ENCODE data around the gene DNAI2.
"Not testable (repeated sequence)": the region's sequence is repeated elsewhere in the genome, so short reads cannot be mapped to it uniquely, and the experiment has no call there.

DNAI2 gene

DNA sequence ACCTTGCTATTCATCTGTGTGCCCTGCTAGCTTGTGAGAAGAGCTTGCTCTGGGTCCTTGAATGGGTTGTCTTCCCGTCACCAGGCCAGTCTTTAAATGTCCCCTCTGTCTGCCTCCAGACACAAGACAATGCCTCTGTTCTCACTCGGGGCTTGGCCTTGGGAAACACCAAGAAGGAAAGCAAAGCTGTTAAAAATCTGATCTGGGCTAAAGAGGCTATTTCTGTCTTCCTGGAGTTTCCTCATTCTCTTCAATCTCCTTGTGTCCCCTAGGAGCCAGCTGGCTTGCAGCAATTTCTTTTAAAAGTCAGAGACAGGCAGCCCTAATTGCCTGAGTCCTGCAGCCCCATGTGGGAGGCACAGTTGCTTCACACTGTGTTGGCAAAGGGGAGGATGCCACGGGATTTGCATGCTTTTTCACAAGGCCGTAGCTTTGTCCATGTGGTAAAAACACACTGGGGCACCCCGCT lies 2.5 kb downstream of the DNAI2 start:
- DNase-seq, result no peak

DNA sequence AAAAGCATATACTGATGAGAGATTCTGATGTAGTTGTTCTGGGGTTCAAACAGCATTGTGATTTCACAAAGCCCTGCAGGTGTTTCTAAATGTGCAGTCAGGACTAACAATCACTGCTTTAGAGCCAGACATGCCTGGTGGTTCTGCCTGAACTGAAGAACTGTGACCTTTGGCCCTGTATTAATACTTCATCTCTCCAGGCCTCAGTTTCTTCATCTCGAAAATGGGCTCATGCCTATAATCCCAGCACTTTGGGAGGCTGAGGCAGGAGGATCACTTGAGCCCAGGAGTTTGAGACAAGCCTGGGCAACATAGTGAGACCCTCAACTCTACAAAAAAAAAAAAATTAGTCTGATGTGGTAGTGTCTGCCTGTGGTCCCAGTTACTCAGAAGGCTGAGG lies 3.9 kb downstream of the DNAI2 start:
- no peak for DNase-seq

DNA sequence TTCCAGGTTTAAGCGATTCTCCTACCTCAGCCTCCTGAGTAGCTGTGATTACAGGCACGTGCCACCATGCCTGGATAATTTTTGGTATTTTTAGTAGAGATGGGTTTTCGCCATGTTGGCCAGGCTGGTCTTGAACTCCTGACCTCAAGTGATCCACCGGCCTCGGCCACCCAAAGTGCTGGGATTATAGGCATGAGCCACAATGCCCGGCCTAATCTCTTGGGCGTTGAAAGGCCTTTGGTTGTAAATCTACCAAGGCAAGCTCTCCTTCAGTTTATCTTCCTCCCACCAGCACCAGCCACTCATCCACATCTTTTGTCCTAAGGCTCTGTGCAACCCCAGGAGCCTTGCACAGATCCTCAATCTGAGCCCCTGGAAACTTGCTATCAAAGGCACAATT lies 5.6 kb downstream of the DNAI2 start:
- not testable (repeated sequence) for DNase-seq

DNA sequence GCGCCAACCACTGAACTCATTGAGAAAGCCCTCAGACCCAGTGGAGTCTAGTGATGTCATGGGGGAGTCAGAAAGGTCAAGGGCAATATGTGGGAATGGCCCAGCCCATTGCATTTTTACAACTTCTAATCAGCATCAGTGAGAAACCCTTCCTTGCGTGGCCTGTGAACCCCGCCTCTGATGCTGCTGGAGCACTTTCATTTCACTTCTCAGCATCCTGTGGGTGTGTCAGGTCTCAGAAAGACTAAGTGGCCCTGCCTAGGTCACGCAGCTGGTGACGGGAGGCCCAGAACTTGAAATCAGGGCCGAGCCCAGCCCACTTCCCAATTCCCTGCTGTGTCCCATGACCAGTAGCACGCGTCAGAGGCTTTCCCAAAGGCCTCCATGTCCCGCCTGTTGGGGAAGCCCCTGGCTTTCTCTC lies 6.1 kb downstream of the DNAI2 start:
- no peak for DNase-seq

DNA sequence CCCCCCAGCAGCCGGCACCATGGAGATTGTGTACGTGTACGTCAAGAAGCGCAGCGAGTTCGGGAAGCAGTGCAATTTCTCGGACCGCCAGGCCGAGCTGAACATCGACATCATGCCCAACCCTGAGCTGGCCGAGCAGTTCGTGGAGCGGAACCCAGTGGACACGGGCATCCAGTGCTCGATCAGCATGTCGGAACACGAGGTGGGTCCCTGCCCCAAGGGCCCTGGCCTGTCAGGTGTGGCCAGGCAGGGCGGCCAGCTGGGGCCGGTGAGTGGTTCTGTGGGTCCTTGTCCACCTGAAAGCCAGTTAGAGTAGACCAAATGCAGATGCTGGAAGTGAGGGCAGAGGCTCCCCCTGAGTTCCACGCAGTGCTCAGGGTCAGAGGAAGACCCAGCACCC lies 7.8 kb downstream of the DNAI2 start:
- no peak for DNase-seq

DNA sequence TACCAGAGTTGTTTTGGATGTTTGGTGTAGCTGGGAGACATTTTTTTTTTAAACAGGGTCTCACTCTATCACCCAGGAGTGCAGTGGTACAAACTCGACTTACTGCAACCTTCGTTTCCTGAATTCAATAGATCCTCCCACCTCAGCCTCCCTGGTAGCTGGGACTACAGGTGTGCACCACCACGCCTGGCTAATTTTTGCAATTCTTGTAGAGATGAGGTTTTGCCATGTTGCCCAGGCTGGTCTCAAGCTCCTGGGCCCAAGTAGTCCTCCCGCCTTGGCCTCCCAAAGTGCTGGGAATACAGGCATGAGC lies 8.2 kb downstream of the DNAI2 start:
- not testable (repeated sequence) for DNase-seq

DNA sequence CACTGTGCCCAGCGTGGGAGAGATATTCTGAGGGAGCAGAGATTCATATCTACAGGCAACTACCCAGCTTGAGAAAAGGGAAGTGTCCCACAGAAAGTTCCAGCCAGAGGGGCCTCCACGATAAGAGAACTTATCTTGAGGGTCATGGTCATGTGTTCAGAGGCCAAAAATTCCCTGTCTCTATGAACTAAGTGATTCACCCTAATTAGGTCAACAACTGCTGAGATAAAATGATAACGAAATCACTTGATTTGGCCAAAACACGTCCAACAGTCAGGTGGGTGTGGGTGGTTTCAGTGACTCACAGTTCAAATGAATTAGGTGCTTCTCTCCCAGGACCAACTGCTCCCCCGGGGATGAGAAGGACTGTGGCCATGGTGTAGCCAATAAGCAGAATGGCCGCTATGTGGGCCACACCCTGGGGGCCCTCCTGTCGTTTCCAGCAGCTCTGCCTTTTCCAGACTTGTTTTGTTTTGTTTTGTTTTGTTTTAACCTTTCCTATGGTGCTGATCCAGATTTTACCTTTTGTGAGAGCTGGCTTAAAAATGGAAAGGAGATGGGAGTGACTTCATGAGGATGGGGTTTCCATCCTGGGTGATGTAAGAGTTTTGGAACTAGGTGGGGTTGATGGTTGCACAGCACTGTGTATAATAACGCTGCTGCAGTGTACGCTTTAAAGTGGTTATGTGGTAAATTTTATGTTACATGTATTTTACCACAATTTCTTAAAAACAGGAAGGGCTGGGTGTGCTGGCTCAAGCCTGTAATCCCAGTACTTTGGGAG lies 8.7 kb downstream of the DNAI2 start:
- no peak for DNase-seq

DNA sequence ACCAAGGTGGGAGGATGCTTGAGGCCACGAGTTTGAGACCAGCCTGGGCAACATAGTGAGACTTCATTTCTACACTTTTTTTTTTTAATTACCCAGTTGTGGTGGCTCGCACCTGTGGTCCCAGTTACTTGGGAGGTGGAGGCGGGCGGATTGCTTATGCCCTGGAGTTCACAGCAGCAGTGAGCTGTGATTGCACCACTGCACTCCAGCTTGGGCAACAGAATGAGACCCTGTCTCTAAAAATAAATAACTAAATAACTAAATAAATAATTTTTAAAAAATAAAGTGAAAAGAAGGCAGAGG lies 9.3 kb downstream of the DNAI2 start:
- no peak for DNase-seq

DNA sequence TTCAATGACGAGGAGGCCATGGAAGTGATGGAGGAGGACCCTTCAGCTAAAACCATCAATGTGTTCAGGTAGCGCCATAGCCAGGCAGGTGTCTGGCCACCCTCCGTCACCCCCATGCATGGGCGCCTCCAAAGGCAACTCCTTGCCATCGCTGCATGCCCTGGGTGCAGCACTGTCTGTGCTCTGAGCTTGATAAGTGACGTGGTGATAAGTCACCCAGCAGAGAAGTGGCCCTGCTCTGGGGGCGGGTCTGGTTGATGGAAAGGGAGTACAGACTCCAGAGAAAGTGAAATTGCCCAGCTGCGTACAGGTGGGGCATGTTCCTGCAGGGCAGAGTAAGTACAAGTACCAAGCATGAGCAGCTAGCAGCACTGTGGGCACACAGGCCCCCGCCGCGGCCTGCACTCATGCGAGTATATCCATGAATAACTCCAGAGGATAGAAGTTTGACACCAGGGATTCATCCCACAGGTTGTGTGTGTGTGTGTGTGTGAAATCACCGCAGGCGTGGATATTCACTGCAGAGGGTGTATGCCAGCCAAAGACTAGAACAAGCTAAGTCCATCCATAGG lies 13.1 kb downstream of the DNAI2 start:
- no peak for DNase-seq

DNA sequence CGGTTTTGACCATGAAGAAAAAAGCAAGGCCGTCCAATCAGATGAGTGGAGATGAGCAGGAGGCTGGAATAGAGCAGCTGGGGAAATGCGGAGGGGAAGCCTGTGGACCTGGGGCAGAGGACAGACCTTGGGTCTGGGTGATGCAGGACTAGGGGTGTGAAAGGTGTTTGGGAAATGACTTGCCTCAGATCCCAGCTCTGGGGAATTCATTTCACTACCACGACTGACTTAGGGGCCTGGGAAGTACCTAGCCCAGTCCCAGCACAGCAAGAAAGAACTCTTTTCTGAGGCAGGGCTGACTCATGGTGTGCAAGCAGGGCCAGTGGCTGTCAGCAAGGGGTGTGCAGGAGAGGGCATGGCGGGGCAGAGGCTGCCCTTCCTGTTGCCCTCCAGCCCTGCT lies 14.8 kb downstream of the DNAI2 start:
- DNase-seq, result no peak

DNA sequence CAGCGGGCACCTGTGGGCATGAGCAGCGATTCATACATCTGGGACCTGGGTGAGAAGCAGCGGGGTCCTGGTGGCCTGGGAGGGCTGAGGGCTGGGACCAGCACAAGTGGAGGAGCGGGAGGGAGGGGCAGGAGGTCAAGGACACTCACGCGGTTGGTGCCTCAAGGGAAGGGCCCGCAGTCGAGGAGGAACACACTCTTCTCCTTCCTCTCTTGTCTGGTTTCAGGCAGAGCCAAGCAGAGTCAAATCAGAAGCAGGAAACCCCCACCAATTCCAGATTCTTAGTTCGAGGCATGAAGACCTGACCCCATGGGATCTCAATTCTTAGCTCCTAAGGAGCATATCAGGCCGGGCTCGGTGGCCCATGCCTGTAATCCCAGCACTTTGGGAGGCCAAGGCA lies 15.7 kb downstream of the DNAI2 start:
- DNase-seq, result no peak

DNA sequence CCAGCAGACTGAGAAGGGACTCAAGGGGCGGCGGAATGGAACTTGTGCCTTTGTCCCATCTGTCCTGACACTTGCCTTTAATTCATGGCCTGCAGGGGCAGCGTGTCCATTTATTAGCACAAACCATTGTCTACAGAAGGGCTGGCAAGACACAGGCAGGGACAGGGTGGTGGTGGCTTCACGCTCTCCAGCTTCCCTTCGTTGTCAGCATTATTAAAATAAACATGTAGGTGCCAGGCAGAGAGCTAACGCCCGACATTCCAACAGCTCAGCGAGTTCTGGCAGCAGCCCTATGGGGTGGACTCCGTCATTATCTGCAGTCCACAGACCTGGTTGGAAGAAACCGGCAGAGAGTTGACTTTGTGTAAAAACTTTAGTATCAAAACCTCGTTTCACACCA lies 16.3 kb downstream of the DNAI2 start:
- no peak for DNase-seq

DNA sequence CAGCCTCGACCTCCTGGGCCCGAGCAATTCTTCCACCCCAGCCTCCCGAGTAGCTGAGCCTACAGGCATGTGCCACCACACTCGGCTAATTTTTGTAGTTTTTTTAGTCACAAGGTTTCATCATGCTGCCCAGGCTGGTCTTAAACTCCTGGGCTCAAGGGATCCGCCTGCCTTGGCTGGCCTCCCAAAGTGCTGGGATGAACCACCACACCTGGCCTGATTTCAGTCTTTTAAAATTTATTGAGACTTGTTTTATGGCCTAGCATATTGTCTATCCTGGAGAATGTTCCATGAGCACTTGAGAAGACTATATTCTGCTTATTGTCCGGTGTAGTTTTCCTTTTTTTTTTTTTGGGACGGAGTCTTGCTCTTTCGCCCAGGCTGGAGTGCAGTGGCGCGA lies 18.5 kb downstream of the DNAI2 start:
- no peak for DNase-seq

DNA sequence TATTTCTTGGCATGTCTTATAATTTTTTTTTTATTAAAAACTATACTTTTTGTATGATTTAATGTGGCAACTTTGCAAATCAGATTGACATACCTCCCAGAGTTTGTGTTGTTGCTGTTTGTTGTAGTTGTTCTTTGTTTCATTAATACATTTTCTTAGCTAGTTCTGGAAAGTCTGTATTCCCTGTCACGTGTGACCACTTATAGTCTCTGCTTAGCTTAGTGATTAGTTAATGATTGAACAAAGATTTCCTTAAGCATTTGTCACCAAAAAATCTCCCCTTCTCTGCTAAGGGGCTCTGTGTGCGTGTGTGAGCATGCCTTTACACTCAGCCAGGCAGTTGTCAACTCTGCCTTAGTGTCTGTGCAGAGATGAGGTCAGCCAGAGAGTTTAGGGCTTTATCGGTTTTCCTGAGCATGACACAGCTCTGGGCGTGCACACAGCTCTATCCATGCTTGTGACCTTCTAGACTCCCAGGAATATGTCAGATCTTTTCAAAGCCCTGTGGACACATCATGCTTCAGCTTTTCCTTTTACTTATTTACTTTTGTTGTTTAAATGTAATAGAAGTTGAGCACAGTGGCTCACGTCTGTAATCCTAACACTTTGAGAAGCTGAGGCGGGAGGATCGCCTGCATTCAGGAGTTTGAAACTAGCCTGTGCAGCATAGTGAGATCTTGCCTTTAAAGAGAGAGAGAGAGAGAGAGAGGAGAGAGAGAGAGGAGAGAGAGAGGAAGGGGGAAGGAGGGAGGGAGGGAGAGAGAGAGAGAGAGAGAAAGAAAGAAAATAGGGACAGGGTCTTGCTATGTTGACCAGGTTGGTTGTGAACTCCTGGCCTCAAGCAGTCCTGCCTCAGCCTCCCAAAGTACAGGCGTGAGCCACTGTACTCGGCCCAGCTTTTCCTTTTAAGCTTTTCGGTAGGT lies 21.9 kb downstream of the DNAI2 start:
- DNase-seq, result no peak

DNA sequence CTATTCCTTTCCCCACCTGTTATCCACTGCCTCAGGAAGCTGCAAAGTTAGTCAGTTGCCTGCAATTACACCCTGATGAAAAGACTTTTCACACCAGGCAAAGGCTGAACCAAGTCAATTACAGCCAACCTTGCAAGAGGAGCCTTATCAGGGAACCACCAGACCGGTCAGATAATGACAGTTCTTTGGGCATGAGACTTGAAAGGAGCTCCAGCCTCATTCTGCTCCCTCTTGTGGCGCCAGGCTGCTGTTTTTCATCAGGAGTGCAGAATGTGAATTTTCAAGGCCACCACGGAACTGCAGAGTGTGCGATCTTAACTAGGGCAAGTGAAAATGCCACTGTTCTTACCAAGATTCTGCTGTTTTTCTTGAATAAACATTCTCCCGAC lies 22.5 kb downstream of the DNAI2 start:
- peak; percentile 84 for DNase-seq

DNA sequence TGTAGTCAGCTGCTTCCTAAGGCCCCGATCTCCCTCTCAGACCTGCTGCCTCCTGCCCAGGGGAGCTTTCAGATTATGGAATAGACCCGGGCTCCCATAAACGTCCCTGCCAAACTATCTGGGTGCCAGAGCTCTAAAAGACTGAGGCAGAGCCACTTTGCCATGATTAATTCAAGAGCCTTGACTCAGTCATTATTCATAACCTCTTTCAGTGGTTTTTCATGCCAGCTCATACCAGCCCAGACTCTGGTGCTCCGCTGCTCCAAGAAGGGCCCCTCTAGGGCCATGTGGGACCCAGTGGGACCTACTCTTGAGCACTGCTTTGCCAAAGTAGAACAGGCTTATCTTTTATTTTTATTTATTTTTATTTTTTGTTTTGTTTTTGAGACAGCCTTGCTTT lies 23.9 kb downstream of the DNAI2 start:
- no peak for DNase-seq

DNA sequence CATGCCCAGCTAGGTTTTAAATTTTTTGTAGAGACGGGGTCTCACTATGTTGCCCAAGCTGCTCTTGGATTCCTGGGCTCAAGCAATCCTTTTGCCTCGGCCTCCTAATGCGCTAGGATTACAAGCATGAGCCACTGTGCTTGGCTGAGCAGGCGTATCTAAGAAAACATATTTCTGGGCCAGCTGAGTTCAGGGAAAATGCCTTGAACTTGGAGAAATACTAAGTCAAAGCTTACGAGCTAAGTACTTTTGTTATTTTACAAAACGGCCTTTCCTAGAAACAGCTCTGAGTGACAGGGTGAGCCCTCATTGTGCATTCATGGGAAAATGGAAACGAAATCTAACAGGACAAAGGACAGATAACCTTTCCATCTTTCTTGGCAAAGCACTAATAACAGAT lies 24.7 kb downstream of the DNAI2 start:
- DNase-seq, result no peak

DNA sequence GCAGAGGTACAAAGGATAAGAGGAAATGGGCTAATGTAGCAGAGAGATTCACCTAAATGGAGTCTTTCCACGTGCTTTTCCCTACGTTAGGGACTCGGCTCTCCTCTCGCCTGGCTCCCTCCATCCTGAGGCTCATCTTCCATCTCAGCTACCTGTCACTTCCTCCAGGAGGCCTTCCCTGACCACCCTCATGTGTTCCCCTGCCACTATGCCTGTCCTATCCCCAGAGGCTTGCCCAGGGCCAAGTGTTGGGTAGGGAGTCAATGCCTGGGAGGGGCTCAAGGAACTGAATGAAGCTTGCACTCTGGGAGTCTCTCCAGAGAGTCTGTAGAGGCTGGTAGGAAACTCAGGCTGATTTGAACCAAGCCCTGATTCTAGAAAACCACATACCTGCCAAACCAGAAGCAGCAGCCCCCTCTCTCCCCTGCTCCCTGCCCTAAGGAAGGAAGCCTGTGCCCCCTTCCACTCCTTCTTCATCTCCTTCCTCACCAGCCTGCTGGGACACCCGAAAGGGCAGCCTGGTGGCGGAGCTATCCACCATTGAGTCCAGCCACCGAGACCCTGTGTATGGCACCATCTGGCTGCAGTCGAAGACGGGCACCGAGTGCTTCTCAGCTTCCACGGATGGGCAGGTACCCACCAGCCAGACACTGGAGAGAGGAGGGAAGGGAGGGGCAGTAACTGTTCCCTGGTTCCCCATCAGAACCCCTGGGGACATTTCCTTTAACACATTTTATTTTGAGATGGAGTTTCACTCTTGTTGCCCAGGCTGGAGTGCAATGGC lies 25.4 kb downstream of the DNAI2 start:
- no peak for DNase-seq

DNA sequence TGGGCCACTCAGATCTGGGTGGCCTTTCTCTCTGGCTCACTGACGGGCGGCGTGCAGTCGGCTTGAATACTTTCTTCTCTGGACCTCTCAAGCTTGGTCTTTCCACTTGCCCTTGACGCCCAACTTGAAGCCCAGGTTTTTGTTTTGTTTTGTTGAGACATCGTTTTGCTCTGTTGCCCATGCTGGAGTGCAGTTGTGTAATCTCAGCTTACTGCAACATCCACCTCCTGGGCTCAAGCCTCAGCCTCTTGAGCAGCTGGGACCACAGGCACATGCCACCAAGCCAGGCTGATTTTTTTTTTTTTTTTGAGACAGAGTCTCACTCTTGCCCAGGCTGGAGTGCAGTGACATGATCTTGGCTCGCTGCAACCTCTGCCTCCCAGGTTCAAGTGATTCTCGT lies 29.3 kb downstream of the DNAI2 start:
- DNase-seq, result no peak

DNA sequence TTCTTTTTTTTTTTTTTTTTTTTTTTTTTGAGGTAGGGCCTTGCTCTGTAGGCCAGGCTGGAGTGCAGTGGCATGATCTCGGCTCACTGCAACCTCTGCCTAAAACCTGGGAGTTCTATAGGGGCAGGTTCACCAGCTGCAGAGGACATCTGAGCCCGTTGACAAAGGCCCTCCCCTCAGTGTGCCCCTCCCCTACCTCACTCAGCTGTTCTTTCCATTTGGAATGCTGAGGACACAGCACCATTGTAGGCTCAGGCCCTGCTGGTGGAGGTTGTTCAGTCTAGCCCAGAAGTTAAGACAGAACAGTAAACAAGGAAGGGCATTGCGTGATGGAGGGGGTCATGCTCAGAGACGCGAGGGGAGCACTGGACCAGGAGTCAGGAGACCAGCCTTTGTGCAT lies 30.1 kb downstream of the DNAI2 start:
- DNase-seq, result no peak

DNA sequence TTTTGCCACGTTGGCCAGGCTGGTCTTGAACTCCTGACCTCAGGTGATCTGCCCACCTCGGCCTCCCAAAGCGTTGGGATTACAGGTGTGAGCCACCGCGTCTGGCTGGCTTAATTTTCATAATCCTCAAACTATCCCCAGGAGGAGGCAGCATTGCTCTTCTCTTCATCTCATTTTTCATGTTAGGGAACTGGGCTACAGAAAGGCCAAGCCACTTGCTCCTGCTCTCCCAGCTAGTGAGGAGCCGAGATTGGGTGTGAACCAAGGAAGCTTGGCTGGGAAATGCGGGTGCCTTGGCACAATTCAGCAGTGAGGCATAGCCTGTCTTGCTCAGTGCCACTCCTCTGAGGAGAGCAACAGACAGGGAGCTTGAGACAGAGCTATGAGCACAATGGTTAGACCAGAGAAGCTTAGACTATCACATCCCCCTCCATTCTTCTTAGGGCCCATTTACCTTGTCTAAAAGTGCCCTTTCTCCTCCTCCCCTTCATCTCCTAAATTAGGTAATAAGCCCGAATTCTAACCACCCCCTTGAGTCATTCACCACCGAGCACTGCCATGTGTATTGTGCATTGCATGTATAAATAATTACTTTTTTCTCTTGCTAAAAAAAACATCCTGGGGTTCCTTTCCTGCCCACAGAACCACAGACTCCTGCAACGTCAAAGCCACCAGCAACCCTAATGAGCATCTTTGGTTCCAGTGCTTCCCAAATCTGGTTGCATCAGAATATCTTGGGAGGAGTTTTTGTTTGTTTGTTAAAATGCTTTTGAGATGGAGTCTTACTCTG lies 32.0 kb downstream of the DNAI2 start:
- DNase-seq, result no peak

DNA sequence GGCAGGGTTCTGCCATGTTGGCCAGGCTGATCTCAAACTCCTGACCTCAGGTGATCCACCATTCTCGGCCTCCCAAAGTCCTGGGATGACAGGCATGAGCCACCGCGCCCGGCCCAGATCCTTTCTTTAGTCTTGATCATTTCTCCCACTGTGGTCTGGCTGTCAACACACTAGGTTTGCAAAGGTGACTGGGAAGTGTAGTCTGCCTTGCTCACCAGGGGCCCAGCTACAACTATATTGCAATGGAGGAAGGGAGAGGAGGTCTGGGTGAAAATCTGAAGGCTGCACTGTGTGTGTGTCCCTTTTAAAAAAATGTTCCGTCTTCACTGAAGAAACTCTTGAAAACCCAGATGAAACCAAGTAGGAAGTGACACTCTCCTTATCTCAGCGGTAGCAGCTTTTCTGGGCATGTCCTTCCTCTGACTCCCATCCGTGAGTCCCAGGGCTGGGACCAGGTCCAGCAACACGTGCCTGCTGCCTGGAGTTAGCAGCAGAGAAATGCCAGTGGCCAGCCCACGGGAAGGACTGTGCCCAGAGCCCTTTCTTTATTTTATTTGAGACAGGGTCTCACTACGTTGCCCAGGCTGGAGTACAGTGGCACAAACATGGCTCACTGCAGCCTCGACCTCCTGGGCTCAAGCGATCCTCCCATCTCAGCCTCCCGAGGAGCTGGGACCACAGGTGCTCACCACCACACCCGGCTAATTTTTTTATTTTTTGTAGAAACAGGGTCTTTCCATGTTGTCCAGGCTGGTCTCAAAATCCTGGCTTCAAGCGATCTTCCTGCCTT lies 34.1 kb downstream of the DNAI2 start:
- no peak for DNase-seq

Measured in NCI-H2227 treated with DMSO at 0.1 percent for 48 hours (cell line).